GM18526 (cell line): ENCODE results near the gene VPS39.

ENCODE experiments used
- POLR2A ChIP-seq: IDR thresholded peaks from 3 replicates; pipeline ENCODE4 v1.6.1; 2011; ENCODE audit not compliant: insufficient read length; ENCODE audit errors: extremely low read depth

Gene VPS39

GRCh38 chr15:42214600-42214999, 6.5 kb upstream of the VPS39 start:
- no peak for TF ChIP-seq POLR2A

GRCh38 chr15:42213511-42213910, 5.4 kb upstream of the VPS39 start:
- no peak for TF ChIP-seq POLR2A

DNA sequence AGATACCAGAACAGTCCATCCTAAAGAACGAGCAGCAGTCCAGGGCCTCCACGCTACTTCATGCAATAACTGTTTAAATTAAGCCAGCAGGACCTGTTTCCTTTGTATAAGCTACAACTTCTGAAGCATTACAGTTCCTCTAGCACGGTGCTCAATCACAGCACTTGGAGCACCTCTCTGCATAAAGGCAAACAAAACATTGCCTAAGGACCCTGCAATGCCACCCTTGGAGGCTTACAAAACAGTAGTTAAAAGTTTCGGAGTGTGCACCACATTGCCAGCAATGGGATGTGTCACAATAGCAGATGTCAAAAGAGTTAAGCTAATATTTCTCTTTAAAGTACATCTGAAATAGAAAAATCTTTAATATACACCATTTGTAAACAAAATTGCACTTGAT, 2.6 kb upstream of the VPS39 start:
- no peak for TF ChIP-seq POLR2A

DNA sequence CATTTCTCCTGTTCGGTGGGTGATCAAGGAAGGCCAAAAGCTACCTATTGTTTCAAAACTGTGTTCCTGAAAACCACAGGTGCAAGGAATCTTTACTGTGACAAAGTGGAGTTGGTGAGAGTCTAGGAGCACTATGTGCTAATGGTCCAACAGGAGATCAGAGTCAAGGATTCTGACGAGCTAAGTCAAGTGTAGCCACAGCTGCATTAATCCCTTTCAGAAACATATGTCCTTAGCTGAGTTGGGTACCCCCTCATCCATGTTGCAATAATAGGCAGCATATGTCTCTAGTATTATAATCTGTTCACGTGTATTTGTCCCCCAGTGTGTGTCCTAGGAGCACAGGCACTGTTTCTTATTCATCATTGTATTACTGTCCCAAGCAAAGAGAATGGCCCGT, 1.7 kb downstream of the VPS39 start:
- no peak for TF ChIP-seq POLR2A

GRCh38 chr15:42203891-42204290, 4.2 kb downstream of the VPS39 start:
- no peak for TF ChIP-seq POLR2A

- no peak for TF ChIP-seq POLR2A
Observed at GRCh38 chr15:42202653-42203052, 5.5 kb downstream of the VPS39 start.

DNA sequence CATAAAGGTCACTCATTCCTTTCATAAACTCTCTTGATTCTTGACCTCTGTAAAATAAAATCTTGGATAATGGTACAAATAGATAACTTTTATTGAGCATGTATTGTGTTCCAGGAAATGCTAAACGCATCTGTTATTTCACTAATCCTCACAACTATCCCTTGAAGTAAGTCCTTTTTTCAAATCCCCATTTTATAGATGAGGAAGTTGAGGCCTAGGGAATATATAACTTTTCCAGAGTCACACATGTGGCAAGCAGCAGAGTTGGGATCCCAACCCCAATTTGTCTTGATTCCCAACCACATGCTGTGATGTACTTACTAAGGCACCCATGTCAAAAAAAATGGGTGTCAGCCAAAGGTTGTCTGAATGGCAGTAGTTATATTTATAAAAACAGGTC, 6.3 kb downstream of the VPS39 start:
- no peak for TF ChIP-seq POLR2A

- TF ChIP-seq POLR2A, result no peak
Observed at GRCh38 chr15:42199126-42199525, 9.0 kb downstream of the VPS39 start.

DNA sequence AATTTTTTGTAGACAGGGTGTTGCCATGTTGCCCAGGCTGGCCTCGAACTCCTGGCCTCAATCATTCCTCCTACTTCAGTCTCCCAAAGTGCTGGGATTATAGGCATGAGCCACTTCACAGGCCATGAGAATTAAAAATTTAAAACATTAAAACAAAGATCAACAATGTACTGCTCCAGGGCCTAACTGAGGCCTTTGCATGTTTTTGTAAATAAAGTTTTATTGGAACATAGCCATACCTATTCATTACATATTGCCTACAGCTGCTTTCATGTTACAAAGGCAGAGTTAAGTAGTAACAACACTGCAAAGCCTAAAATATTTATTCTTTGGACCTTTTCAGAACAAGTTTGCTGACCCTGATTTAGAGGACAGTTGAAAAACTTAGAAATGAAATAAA, 9.6 kb downstream of the VPS39 start:
- TF ChIP-seq POLR2A, result no peak

DNA sequence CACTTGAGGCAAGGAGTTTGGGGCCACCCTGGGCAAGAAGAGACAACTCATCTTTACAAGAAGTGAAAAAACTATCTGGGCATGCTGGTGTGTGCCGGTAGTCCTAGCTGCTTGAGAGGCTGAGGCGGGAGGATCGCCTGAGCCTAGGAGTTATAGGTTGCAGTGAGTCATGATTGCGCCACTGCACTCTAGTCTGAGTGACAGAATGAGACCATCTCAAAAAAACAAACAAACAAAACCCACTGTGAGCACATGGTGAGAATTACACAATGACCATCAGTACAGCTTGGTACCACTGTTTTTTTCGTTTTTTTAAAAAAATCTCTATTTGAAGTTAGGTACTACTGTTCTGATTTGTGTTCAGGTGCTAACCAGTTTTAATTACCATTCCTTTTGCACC, 13.6 kb downstream of the VPS39 start:
- TF ChIP-seq POLR2A, result no peak

DNA sequence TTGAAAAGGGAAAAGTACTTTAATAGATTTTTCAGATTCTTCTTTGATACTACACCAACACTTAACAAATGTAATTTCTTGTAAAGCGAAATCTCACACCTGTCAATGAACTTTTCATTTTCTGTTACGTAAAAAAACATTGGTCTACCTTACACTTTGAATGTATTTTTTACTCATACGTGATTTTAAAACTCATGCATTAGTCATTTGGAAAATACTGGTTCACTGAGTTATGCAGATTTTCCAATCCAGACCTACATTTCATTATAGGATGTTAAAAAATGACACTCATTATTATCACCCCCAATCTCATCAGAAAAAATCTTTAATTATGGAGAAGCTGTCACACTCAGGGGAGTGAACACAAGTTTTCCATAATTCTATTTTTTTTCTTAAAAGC, 14.7 kb downstream of the VPS39 start:
- TF ChIP-seq POLR2A, result no peak

- no peak for TF ChIP-seq POLR2A
Observed at GRCh38 chr15:42191610-42192346, 16.3 kb downstream of the VPS39 start.

DNA sequence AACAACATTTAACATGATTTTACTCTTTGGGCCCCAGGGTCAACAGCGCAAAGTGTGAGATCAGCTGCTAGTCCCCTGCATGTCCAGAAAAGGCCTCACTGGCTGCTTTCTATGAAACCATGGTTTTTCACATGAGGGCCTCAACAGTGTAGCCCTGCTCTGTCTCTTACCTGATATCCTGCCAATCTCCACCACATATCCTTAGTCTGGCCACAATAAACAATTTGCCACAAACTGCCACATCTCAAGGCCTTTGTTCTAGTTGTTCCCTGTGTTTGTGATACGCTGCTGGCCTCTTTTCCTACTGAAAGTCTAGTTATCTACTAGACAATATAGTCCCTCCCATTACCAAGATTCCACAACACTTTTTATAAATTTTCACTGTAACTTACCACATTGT, 17.7 kb downstream of the VPS39 start:
- no peak for TF ChIP-seq POLR2A

- TF ChIP-seq POLR2A, result no peak
Observed at GRCh38 chr15:42185801-42186200, 22.3 kb downstream of the VPS39 start.

DNA sequence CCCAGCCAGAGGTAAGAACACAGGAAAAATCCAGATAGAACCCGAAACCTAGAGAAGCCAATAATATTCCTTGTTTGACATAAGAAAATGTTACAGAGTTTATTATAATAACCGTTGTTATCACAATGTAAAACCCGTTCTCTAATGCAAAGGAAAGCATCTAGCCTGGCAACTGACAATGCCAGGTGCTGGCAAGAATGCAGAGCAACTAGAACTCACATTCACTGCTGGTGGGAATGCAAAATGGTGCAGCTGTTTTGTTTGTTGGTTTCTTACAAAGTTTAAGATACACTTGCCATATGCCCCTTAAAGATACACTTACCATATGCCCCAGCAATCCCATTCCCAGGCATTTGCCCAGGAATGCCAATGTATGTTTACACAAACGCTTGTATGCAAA, 23.4 kb downstream of the VPS39 start:
- TF ChIP-seq POLR2A, result no peak

- no peak for TF ChIP-seq POLR2A
Observed at GRCh38 chr15:42184296-42184695, 23.8 kb downstream of the VPS39 start.

DNA sequence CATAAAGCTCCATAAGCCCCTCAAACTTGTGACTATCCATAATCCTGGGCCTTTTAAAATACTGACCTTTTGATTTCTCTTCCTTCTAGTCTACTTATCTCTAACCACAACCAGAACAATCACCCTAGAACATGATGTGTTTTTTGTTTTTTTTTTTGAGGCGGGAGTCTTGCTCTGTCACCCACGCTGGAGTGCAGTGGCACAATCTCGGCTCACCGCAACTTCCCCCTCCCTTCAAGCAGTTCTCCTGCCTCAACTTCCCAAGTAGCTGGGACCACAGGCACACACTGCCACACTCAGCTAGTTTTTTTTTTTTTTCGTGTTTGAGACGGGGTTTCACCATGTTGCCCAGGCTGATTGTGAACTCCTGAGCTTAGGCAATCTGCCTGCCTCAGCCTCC, 25.1 kb downstream of the VPS39 start:
- TF ChIP-seq POLR2A, result no peak

GRCh38 chr15:42182328-42182886, 25.7 kb downstream of the VPS39 start:
- no peak for TF ChIP-seq POLR2A

- no peak for TF ChIP-seq POLR2A
Observed at GRCh38 chr15:42178056-42178455, 30.0 kb downstream of the VPS39 start.
